ENCODE results near the gene DUSP5.

- TF ChIP-seq, protein P1, sequence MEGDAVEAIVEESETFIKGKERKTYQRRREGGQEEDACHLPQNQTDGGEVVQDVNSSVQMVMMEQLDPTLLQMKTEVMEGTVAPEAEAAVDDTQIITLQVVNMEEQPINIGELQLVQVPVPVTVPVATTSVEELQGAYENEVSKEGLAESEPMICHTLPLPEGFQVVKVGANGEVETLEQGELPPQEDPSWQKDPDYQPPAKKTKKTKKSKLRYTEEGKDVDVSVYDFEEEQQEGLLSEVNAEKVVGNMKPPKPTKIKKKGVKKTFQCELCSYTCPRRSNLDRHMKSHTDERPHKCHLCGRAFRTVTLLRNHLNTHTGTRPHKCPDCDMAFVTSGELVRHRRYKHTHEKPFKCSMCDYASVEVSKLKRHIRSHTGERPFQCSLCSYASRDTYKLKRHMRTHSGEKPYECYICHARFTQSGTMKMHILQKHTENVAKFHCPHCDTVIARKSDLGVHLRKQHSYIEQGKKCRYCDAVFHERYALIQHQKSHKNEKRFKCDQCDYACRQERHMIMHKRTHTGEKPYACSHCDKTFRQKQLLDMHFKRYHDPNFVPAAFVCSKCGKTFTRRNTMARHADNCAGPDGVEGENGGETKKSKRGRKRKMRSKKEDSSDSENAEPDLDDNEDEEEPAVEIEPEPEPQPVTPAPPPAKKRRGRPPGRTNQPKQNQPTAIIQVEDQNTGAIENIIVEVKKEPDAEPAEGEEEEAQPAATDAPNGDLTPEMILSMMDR (IDR thresholded peaks at IDR 0.05; ENCODE audit: low read length): no peak
- no peak for TF ChIP-seq EZH2phosphoT487 (IDR thresholded peaks at IDR 0.05; ENCODE audit: low read length)
- TF ChIP-seq EZH2 (optimal IDR thresholded peaks at IDR 0.05; ENCODE audit: low read depth, low read length): no peak
Measured at GRCh38 chr10:110514848-110515247, 17.1 kb downstream of the DUSP5 start.
